HepG2 (cell line): ENCODE data around the gene NT5DC2.

Source experiments
- E2F5 ChIP-seq: sonication (generic); formaldehyde crosslinking; conservative IDR thresholded peaks from 2 replicates; pipeline ENCODE4 v1.4.0; 2020; ENCODE audit warnings: missing genetic modification reagents
- FOXM1 ChIP-seq: sonication (generic); formaldehyde crosslinking; IDR thresholded peaks from 2 replicates; pipeline ENCODE4 v1.5.0; 2020; ENCODE audit warnings: missing genetic modification reagents
- JUND ChIP-seq: sonication (generic); formaldehyde crosslinking; IDR thresholded peaks from 2 replicates; pipeline ENCODE4 v1.8.0; 2022; ENCODE audit warnings: mild to moderate bottlenecking, missing genetic modification reagents
- POLR2AphosphoS5 ChIP-seq: IDR thresholded peaks from 2 replicates; pipeline ENCODE4 v1.6.1; 2012; ENCODE audit warnings: low read depth, low read length
- SETDB1 ChIP-seq: sonication (generic); formaldehyde crosslinking; IDR thresholded peaks from 2 replicates; pipeline ENCODE4 v1.5.1; 2020; ENCODE audit warnings: missing genetic modification reagents, mild to moderate bottlenecking, borderline replicate concordance
- SIN3A ChIP-seq: IDR thresholded peaks from 2 replicates; pipeline ENCODE4 v1.6.1; 2011; ENCODE audit warnings: low read depth, mild to moderate bottlenecking, control low read depth, low read length, borderline replicate concordance
- SMAD1 ChIP-seq: sonication (generic); formaldehyde crosslinking; IDR thresholded peaks from 2 replicates; pipeline ENCODE4 v1.4.0; 2020; ENCODE audit warnings: missing genetic modification reagents, low read depth, mild to moderate bottlenecking, borderline replicate concordance
- ZNF138 ChIP-seq: sonication (generic); formaldehyde crosslinking; IDR thresholded peaks from 2 replicates; pipeline ENCODE4 v1.5.0; 2020; ENCODE audit warnings: mild to moderate bottlenecking, low read depth, missing genetic modification reagents
- ZNF558 ChIP-seq: sonication (generic); formaldehyde crosslinking; IDR thresholded peaks from 2 replicates; pipeline ENCODE4 v1.9.0; 2022; ENCODE audit warnings: mild to moderate bottlenecking, missing genetic modification reagents, borderline replicate concordance
- ZNF710 ChIP-seq: sonication (generic); formaldehyde crosslinking; IDR thresholded peaks from 2 replicates; pipeline ENCODE4 v1.5.0; 2020; ENCODE audit warnings: mild to moderate bottlenecking, missing genetic modification reagents, borderline replicate concordance

GRCh38 chr3:52490939-52491526, 42.6 kb downstream of the NT5DC2 start:
- no peak for TF ChIP-seq SMAD1 (CRISPR knock-in tag)
- no peak for TF ChIP-seq POLR2AphosphoS5
- TF ChIP-seq ZNF558 (CRISPR knock-in tag), result no peak
- TF ChIP-seq ZNF138 (CRISPR knock-in tag), result no peak
- no peak for TF ChIP-seq SETDB1 (CRISPR knock-in tag)
- no peak for TF ChIP-seq E2F5 (CRISPR knock-in tag)
- no peak for TF ChIP-seq SIN3A
- TF ChIP-seq ZNF710 (CRISPR knock-in tag), result no peak
- TF ChIP-seq JUND (CRISPR knock-in tag), result no peak
- TF ChIP-seq FOXM1 (CRISPR knock-in tag), result no peak
